DND-41 (cell line): Measurements from ENCODE around the gene ACTL8.

Experiments used
- ATAC-seq: fragments of 200-7000 bp; cut with Tn5 transposase; 3 replicates; pipeline ENCODE4 v1.9.1; 2021; ENCODE audit warnings: low read depth; ENCODE audit not compliant: insufficient read depth
- DNase-seq: peaks from one replicate; pipeline ENCODE4 v3.0.0-alpha.2; 2020
- H2AFZ ChIP-seq: 2 replicates; pipeline ENCODE4 v1.6.0; 2012; ENCODE audit warnings: low read depth, low read length
- H3K27ac ChIP-seq: 2 replicates; pipeline ENCODE4 v1.5.1; 2012; ENCODE audit warnings: low read length, inconsistent platforms
- H3K27me3 ChIP-seq: fragments of 200-600 bp; sonication (generic); 2 replicates; pipeline ENCODE4 v1.6.0; 2012; ENCODE audit warnings: low read length, mild to moderate bottlenecking, inconsistent platforms; ENCODE audit not compliant: insufficient read depth, poor library complexity
- H3K36me3 ChIP-seq: 2 replicates; pipeline ENCODE4 v1.5.1; 2012; ENCODE audit warnings: low read length, inconsistent platforms; ENCODE audit not compliant: insufficient read depth
- H3K4me1 ChIP-seq: 2 replicates; pipeline ENCODE4 v1.5.1; 2012; ENCODE audit warnings: mild to moderate bottlenecking, low read length; ENCODE audit not compliant: insufficient read depth
- H3K4me2 ChIP-seq: 2 replicates; pipeline ENCODE4 v1.6.0; 2012; ENCODE audit warnings: mild to moderate bottlenecking, moderate library complexity, low read length, inconsistent platforms; ENCODE audit not compliant: insufficient read depth
- H3K4me3 ChIP-seq, 2 experiments: fragments of 200-600 bp in 1 of 2; shearing (Covaris generic) in 1 of 2; 2 replicates each; pipeline ENCODE4 v1.5.1; 2012 to 2016; ENCODE audit warnings: inconsistent platforms in 2 of 2, low read length in 2 of 2, mild to moderate bottlenecking in 2 of 2, low read depth in 1 of 2, moderate library complexity in 1 of 2
- H3K79me2 ChIP-seq: 2 replicates; pipeline ENCODE4 v1.6.0; 2012; ENCODE audit warnings: low read length, inconsistent platforms; ENCODE audit not compliant: insufficient read depth
- H3K9ac ChIP-seq: 2 replicates; pipeline ENCODE4 v1.6.0; 2012; ENCODE audit warnings: low read depth, mild to moderate bottlenecking, inconsistent platforms, low read length, moderate library complexity
- H3K9me3 ChIP-seq: 2 replicates; pipeline ENCODE4 v1.5.1; 2012; ENCODE audit warnings: low read length, moderate library complexity, mild to moderate bottlenecking, inconsistent platforms; ENCODE audit not compliant: insufficient read depth, severe bottlenecking
- H4K20me1 ChIP-seq: 2 replicates; pipeline ENCODE4 v1.6.0; 2012; ENCODE audit warnings: low read length; ENCODE audit not compliant: insufficient read depth
- EZH2 ChIP-seq: IDR thresholded peaks from 3 replicates; pipeline ENCODE4 v1.6.1; 2012; ENCODE audit warnings: borderline replicate concordance, low read depth, mild to moderate bottlenecking, moderate library complexity, low read length, inconsistent platforms; ENCODE audit not compliant: severe bottlenecking
- TF ChIP-seq, protein P1 (sequence below): IDR thresholded peaks from 2 replicates; pipeline ENCODE4 v1.5.1; 2012; ENCODE audit warnings: borderline replicate concordance, low read length, moderate library complexity, mild to moderate bottlenecking; ENCODE audit not compliant: poor library complexity, severe bottlenecking; ENCODE audit errors: extremely low read depth

Gene ACTL8

DNA sequence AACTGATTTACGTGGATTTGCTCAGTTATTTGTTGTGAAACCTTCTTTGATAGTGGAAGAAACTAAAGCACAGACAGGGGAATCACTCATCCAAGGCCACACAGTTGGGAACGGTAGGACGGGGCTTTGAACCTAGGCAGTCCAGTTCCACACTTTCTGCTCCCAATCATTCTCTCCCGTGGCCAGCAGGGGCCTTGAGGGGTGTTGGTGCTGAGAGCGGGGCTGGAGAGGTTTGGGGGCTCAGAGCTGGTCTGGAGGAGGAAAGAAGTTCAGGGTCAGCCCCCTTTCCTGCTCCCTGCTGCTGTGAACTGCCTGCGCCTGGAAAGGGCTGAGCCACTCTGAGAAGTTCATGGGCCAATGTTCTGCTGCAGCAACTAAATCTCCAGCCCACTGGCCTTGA lies 31.4 kb upstream of the ACTL8 start:
- no peak for ATAC-seq
- Histone ChIP-seq H4K20me1 (no peaks in the 10 kb centered on the region), H3K4me2 (no peak overlapping the region), H3K9ac (no peak overlapping the region), H2AFZ (no peak overlapping the region), H3K27me3 (no peaks in the 10 kb centered on the region), H3K36me3 (no peaks in the 10 kb centered on the region), H3K79me2 (no peaks in the 10 kb centered on the region), H3K27ac (no peak overlapping the region), H3K9me3 (no peaks in the 10 kb centered on the region), H3K4me1 (no peaks in the 10 kb centered on the region), H3K4me3 (no peak overlapping the region)
- TF ChIP-seq EZH2: no peak
- TF ChIP-seq, protein P1, sequence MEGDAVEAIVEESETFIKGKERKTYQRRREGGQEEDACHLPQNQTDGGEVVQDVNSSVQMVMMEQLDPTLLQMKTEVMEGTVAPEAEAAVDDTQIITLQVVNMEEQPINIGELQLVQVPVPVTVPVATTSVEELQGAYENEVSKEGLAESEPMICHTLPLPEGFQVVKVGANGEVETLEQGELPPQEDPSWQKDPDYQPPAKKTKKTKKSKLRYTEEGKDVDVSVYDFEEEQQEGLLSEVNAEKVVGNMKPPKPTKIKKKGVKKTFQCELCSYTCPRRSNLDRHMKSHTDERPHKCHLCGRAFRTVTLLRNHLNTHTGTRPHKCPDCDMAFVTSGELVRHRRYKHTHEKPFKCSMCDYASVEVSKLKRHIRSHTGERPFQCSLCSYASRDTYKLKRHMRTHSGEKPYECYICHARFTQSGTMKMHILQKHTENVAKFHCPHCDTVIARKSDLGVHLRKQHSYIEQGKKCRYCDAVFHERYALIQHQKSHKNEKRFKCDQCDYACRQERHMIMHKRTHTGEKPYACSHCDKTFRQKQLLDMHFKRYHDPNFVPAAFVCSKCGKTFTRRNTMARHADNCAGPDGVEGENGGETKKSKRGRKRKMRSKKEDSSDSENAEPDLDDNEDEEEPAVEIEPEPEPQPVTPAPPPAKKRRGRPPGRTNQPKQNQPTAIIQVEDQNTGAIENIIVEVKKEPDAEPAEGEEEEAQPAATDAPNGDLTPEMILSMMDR: no peak
- no peak for DNase-seq

DNA sequence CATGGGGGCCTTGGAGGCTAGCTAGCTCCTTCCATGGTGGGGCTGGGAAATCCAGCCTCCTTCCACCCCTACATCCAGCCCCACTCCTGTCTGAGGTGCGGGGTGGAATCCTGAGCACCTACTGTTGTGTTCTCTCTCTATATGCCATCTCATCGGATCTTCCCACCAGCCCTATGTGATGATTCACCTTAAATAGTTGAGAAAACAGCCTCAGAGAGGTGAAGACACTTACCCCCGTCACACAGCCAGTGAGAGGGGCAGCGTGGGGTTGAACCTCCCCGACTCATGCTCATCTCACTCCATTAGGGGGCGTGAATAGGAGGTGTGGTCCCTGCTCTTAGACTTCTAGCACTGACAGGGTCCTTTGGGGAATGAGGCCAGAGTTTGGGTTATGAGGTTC lies 31.0 kb upstream of the ACTL8 start:
- Histone ChIP-seq H3K4me2 (no peak overlapping the region), H3K36me3 (no peaks in the 10 kb centered on the region), H3K9ac (no peak overlapping the region), H3K4me3 (no peak overlapping the region), H3K9me3 (no peaks in the 10 kb centered on the region), H4K20me1 (no peaks in the 10 kb centered on the region), H3K4me1 (no peaks in the 10 kb centered on the region), H3K27ac (no peak overlapping the region), H2AFZ (no peak overlapping the region), H3K79me2 (no peaks in the 10 kb centered on the region), H3K27me3 (no peaks in the 10 kb centered on the region)
- ATAC-seq (no peak), DNase-seq (no peak)
- TF ChIP-seq, protein P1: no peak
- no peak for TF ChIP-seq EZH2

DNA sequence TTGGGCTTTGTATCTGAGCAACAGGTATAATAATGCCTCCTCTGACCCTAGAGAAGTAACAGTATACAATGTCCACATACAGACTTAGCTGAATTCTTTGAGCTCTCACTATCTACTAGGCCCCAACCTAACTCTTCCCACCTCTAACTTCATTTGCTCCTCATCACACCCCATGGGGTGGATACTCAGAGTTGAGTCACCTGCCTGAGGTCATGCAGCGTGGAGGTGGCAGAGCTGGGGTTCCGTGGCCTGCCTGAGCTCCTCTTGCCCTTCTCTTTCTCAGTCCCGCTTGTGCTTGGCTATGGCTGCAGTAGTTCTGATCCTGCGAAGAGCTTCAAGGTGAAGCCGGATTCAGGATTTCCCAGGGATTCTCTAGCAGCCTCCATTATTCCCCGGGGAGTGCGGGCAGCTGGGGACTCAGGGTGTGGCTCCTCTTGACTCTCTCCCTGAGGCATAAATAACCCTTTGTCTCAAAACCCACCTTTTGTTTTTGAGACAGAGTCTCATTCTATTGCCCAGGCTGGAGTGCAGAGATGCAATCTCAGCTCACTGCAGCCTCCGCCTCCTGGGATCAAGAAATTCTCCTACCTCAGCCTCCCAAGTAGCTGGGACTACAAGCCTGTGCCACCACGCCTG lies 29.9 kb upstream of the ACTL8 start:
- no peak overlapping the region for H2AFZ ChIP-seq
- H3K36me3 ChIP-seq: no peaks in the 10 kb centered on the region
- no peaks in the 10 kb centered on the region for H3K27me3 ChIP-seq
- no peaks in the 10 kb centered on the region for H3K4me1 ChIP-seq
- H3K9me3 ChIP-seq: no peaks in the 10 kb centered on the region
- H4K20me1 ChIP-seq: no peaks in the 10 kb centered on the region
- no peak for DNase-seq
- no peak overlapping the region for H3K27ac ChIP-seq
- H3K4me3 ChIP-seq: no peak overlapping the region
- ATAC-seq: no peak
- TF ChIP-seq, protein P1: no peak
- TF ChIP-seq EZH2: no peak
- no peak overlapping the region for H3K9ac ChIP-seq
- H3K79me2 ChIP-seq: no peaks in the 10 kb centered on the region
- H3K4me2 ChIP-seq: no peak overlapping the region
